ENCODE measurements around the gene TCHH. TPM values are rescaled to one million over a fixed set of nuclear protein-coding genes. Genes with fewer than 3 reads are reported as not detected.
"Not testable (repeated sequence)": the region's sequence is repeated elsewhere in the genome, so short reads cannot be mapped to it uniquely, and the experiment has no call there.

The TCHH gene, protein sequence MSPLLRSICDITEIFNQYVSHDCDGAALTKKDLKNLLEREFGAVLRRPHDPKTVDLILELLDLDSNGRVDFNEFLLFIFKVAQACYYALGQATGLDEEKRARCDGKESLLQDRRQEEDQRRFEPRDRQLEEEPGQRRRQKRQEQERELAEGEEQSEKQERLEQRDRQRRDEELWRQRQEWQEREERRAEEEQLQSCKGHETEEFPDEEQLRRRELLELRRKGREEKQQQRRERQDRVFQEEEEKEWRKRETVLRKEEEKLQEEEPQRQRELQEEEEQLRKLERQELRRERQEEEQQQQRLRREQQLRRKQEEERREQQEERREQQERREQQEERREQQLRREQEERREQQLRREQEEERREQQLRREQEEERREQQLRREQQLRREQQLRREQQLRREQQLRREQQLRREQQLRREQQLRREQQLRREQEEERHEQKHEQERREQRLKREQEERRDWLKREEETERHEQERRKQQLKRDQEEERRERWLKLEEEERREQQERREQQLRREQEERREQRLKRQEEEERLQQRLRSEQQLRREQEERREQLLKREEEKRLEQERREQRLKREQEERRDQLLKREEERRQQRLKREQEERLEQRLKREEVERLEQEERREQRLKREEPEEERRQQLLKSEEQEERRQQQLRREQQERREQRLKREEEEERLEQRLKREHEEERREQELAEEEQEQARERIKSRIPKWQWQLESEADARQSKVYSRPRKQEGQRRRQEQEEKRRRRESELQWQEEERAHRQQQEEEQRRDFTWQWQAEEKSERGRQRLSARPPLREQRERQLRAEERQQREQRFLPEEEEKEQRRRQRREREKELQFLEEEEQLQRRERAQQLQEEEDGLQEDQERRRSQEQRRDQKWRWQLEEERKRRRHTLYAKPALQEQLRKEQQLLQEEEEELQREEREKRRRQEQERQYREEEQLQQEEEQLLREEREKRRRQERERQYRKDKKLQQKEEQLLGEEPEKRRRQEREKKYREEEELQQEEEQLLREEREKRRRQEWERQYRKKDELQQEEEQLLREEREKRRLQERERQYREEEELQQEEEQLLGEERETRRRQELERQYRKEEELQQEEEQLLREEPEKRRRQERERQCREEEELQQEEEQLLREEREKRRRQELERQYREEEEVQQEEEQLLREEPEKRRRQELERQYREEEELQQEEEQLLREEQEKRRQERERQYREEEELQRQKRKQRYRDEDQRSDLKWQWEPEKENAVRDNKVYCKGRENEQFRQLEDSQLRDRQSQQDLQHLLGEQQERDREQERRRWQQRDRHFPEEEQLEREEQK (N-terminal part only)
- under 0.01 TPM for total RNA-seq

- DNase-seq (ENCODE audit: low read depth in 2 of 3, low spot score in 2 of 3) = no peak
These were observed at the start of gene TCHH for GRCh38 chr1:152115344-152115743. TCHH (minus strand) TSS chr1:152115444; CDS start chr1:152114080, 1,364 bp downstream.

DNA sequence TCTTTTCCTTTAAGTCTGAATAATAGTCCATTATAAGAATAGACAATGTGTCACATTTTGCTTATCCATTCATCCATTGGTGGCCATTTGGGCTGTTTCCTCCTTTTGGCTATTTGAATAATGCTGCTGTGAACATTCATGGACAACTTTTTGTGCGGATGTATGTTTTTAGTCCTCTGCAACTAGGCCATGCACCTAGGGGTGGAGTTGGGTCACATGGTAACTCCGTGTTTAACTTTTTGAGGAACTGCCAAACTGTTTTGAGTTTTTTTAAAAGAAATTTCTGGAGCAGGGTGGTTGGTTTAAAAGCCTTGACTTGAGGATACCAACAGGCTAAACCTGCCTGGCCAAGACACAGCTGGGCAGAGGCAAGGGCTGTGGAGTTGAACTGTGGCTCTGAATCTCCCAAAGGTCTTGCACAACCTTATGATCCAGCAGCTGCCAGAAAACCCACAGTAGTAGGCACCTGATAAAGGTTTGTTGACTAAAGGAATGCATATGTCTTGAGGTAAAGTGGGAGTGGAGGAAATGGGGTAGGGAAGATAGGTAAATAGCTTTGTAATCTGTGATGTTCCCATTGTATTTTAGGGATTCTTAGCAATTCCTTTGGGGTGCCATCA is 49.4 kb upstream of the TCHH start:
- peak in 1 of 3 donors; percentile 26 for DNase-seq (ENCODE audit: low read depth in 2 of 3, low spot score in 2 of 3)

DNA sequence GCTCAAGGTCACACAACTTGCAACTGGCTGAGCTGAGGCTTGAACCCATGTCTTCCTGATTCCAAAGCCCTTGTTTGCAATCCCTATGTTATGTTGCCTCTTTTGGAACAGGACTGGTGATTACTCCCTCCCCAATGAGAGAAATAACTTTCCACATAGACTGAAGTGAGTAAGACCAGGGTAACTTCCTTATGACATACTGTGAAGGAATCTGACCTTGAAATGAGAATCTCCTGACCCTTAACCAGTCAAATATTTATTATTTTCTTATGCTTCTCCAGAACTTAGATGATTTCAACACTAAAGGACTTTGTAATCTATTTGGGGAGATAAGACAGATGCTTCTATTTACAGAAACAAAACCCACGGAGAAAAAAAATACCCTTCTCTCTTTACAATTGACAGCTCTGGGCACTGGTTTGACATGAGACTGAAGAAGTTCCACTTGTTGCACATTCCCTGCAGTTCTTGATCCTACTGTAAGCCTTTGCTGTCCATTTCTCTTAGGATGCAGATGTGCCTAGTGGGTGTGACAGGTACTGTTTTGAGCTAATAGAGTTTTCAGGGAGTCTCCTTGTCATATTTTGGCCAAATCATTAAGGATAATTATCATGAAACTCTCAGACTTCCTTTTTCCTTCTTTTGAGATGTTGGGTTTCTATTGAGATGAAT is 47.7 kb upstream of the TCHH start:
- DNase-seq (ENCODE audit: low read depth in 2 of 3, low spot score in 2 of 3) = no peak

- peak in 2 of 3 donors; percentile 19 to 67 for DNase-seq (ENCODE audit: low read depth in 2 of 3, low spot score in 2 of 3)
These were observed 45.3 kb upstream of the TCHH start for GRCh38 chr1:152160576-152160975.

GRCh38 chr1:152159144-152159543 is 43.9 kb upstream of the TCHH start, which contains the start of gene RPTN:
RPTN (minus strand) TSS chr1:152159228; CDS start chr1:152157889, 1,339 bp downstream.
- DNase-seq (ENCODE audit: low read depth in 2 of 3, low spot score in 2 of 3) = no peak

- DNase-seq (ENCODE audit: low read depth in 2 of 3, low spot score in 2 of 3) = no peak
These were observed 38.8 kb upstream of the TCHH start for GRCh38 chr1:152153996-152154395.

GRCh38 chr1:152151646-152152045 is 36.4 kb upstream of the TCHH start:
- DNase-seq (ENCODE audit: low read depth in 2 of 3, low spot score in 2 of 3) = no peak

DNA sequence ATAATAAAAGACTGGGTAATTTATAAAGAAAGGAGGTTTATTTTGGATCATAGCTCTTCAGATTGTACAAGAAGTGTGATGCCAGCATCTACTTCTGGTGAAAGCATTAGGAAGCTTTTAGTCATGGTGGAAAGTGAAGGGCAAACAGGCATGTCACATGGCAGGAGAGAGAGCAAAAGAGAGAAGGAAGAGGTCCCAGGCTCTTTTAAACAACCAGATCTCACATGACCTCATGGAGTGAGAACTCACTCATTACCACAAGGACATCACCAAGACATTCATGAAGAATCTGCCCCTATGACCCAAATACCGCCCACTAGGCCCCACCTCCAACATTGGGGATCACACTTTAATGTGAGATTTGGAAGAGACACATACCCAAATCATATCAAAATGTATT is 33.7 kb upstream of the TCHH start:
- no peak for DNase-seq (ENCODE audit: low read depth in 2 of 3, low spot score in 2 of 3)

- DNase-seq (ENCODE audit: low read depth in 2 of 3, low spot score in 2 of 3) = no peak
These were observed 32.8 kb upstream of the TCHH start for GRCh38 chr1:152148051-152148450.

DNA sequence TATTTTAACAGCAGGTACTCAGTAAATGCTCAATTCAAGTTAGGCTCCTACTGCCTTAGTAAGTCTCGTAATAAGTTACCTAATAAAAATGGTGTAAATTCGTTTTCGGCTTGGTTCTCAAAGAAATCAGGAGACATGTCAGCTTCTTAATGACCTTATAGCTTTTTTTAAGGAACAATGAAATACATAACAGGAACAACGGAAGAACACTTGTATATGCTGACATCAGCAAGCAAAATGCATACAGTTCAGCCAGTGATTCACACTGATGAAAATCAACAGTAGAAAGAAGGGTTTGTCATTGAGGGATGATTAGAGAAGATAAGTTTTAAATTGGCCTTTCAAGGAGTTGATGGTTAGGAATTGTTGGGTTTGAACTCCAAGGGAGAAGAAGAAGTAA is 30.5 kb upstream of the TCHH start:
- no peak for DNase-seq (ENCODE audit: low read depth in 2 of 3, low spot score in 2 of 3)

DNA sequence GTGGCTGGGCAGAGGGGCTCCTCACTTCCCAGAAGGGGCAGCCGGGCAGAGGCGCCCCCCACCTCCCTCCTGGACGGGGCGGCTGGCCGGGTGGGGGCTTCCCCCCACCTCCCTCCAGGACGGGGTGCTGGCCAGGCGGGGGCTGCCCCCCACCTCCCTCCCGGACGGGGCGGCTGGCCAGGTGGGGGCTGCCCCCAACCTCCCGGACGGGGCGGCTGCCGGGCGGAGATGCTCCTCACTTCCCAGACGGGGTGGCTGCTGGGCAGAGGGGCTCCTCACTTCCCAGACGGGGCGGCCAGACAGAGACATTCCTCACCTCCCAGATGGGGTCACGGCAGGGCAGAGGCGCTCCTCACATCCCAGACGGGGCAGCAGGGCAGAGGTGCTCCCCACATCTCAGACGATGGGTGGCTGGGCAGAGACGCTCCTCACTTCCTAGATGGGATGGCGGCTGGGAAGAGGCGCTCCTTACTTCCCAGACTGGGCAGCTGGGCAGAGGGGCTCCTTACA is 29.5 kb upstream of the TCHH start:
- DNase-seq (ENCODE audit: low read depth in 2 of 3, low spot score in 2 of 3) = not testable (repeated sequence)

DNA sequence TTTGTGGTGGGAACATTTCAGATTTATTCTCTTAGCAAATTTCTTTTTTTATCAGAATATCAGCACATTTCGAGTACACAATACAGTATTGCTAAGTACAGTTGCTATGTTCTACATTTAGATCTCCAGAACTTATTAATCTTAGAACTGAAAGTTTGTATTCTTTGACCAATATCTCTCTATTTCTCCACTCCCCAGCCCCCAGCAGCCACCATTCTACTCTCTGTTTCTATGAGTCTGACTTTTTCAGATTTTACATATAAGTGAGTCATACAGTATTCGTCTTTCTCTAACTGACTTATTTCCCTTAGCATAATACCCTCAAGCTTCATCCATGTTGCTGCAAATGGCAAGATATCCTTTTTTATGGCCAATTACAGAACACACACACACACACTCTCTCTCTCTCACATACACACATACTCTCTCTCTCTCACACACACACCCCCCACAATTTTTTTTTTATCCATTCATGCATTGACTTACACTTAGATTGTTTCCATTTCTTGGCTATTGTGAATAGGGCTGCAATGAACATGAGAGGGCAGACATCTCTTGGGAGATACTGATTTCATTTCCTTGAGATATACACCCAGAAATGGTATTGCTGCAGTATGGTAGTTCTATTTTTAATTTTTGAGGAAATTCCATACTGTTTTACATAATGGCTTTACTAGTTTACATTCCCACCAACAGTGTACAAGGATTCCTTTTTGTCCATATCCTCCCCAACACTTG is 28.1 kb upstream of the TCHH start:
- no peak for DNase-seq (ENCODE audit: low read depth in 2 of 3, low spot score in 2 of 3)

DNA sequence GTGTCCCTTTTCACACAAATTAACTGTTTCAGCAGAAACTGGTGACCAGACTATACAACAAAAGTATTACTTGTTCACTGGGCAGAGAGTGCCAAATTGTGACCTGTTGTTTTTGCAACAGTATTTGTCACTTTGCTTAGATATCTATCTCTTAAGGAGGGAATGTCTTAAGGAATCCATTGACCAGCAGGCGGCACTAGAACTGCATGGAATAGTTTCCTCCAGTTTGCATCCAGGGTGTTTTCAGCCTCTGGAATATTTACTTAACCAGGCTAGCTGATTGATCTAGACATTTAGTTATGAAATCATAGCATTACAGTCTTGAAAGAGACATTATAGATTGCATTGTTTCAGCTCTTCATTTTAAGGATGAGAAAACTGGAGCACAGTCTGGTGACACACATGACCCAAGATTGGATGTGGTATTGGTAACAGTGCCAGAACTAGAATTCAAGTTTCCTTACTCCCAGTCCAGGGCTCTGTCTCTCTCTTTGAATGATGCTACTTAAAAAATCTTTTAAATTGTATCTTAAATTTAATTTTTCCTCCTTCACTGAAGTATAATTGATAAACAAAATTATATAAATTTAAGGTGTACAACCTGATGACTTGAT is 26.8 kb upstream of the TCHH start:
- peak in 2 of 3 donors; percentile 46 to 73 for DNase-seq (ENCODE audit: low read depth in 2 of 3, low spot score in 2 of 3)

- DNase-seq (ENCODE audit: low read depth in 2 of 3, low spot score in 2 of 3) = no peak
These were observed 22.0 kb upstream of the TCHH start for GRCh38 chr1:152137215-152137614.

DNA sequence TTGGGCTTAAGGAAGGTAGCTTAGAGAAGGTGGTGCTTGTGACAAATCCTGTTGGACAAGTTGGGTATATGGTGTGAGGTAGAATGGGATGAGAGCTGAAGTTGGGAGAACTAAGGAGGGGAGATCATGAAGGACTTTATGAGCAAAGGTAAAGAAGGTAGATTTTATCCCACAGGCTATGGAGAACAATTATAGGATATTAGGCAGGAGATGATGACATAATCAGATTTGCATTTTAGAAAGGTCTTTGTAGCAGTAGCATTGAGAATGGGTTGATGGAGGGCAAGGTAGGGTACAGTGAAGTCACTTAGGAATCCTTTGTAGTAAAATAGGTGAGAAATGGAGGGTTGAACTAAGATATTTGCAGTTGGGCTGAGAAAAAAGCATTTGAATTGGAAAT is 14.9 kb upstream of the TCHH start:
- DNase-seq (ENCODE audit: low read depth in 2 of 3, low spot score in 2 of 3) = no peak

GRCh38 chr1:152127673-152128072 is 12.4 kb upstream of the TCHH start:
- no peak for DNase-seq (ENCODE audit: low read depth in 2 of 3, low spot score in 2 of 3)

GRCh38 chr1:152125834-152126443 is 10.7 kb upstream of the TCHH start:
- no peak for DNase-seq (ENCODE audit: low read depth in 2 of 3, low spot score in 2 of 3)

DNA sequence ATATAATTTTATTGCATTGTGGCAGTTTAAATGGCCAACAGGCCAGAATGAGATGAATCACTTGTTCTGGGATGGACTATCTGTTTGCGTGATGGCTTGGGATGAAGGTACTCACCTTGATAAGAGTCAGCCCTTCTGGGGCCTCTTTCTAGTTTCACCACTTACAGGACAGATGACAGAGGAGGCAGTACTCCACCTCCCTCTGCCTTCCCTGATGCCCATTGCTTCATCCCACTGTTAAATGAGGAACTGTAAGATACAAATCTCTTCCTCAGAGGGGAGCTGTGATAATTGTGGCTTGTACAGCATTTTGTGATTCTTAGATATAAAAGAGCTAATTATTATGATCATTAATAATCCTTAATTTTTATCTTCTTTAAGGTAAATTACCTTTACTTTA is 3.7 kb upstream of the TCHH start:
- no peak for DNase-seq (ENCODE audit: low read depth in 2 of 3, low spot score in 2 of 3)

Data from hematopoietic multipotent progenitor cell (in vitro differentiated cells).